ENCODE data around the gene GDF7. TPM values are rescaled to one million over a fixed set of nuclear protein-coding genes. Genes with fewer than 3 reads are reported as not detected.

The GDF7 gene
- total RNA-seq, 4 donors from 2014 or later, result under 0.01 to 0.42 (median 0.13) TPM

- Histone ChIP-seq H3K27ac (no peak overlapping the region), H3K4me1 (peaks cover 22 to 32% of the 10 kb centered on the region in 2 donors), H3K36me3 (peaks cover 8 to 12% of the 10 kb centered on the region in 2 donors), H3K27me3 (no peaks in the 10 kb centered on the region), H3K4me3 (replicated peaks in 1 of 3) (no peak overlapping the region), H3K9me3 (no peaks in the 10 kb centered on the region)
- intact Hi-C loops (cut with DNase I), result loop anchor here (10.0 kb wide), 2 partner anchors 242 to 512 kb away; no protein-coding TSS in a partner anchor
- WGBS, 2 donors, result 95 to 98% methylated on average over 10 to 11 of the region's 20 CpGs
- TF ChIP-seq CTCF (IDR thresholded peaks at IDR 0.05), result no peak
- TF ChIP-seq POLR2A (IDR thresholded peaks at IDR 0.05), result no peak
- DNase-seq, result no peak
These were observed 20.5 kb upstream of the GDF7 start for GRCh38 chr2:20646446-20646845.

DNA sequence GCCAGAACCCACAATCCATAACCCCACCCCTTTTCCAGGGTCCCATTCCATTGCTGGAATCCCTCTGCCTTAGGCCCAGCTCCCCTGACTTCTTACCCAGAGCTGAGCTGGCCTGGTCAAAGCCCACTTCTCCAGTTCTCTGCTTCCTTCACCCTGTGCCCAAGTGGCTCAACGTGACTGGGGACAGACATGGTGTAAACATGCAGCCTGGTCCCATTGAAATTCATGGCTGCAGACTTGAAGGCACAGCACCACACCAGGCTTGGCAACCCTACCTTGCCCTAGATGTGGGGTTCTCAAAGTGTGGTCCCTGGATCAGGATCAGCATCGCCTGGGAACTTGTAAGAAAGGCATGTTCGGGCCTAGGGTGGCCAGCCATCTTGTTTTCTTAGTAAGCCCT is 19.7 kb upstream of the GDF7 start:
- TF ChIP-seq POLR2A (IDR thresholded peaks at IDR 0.05), result no peak
- no peak for TF ChIP-seq CTCF (IDR thresholded peaks at IDR 0.05)
- Histone ChIP-seq H3K4me3 (replicated peaks in 1 of 3) (no peak overlapping the region), H3K36me3 (peaks cover 8 to 10% of the 10 kb centered on the region in 2 donors), H3K9me3 (no peaks in the 10 kb centered on the region), H3K27me3 (no peaks in the 10 kb centered on the region), H3K4me1 (peaks cover 25 to 35% of the 10 kb centered on the region in 2 donors), H3K27ac (no peak overlapping the region)
- no peak for DNase-seq
- intact Hi-C loops (cut with DNase I), result loop anchor here (10.0 kb wide), 2 partner anchors 242 to 512 kb away; no protein-coding TSS in a partner anchor
- 71 to 95% methylated on average over 1 to 2 of the region's 3 CpGs for WGBS, 2 donors

DNA sequence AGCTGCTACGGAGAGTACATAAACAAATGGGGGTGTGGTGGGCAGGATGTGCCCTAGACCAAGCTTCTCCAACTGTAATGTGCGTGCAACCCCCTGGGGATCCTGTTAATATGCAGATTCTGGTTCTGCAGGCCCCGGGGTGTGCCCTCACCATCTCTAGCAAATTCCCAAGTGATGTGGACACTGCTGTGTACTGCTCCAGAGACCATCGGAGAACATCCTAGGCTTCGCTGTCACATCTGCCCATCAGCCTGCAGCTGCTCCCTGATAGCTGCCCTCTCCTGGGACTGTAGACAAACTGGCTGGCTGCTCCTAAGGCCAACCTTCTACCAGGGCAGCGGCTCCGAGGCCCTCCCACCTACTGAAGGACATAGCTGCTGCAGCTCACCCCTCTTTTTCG is 19.2 kb upstream of the GDF7 start:
- WGBS, 2 donors, result 84% methylated on average over 5 to 8 of the region's 8 CpGs

DNA sequence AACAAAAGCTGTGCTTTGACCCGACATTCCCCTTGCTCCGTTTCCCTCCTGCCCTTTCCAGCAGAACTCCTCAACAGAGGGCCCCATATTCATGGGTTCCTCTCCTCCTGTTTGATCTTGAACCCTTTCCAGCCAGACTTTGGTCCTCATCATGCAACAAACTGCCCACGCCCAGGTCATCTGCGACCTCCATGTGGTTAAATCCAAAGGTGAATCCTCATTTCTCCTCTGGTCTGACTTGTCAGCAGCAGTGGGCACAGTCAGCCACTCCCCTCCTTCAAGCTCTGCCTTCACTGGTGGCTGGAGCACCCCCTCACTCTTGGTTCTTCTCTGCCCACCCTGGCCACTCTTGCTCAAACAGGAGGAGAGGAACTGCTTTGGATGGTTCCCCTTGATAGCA is 18.7 kb upstream of the GDF7 start:
- no peak overlapping the region for H3K4me3 ChIP-seq (replicated peaks in 1 of 3)
- intact Hi-C loops (cut with DNase I), result loop anchor here (10.0 kb wide), 2 partner anchors 243 to 513 kb away; no protein-coding TSS in a partner anchor
- DNase-seq, result no peak
- H3K9me3 ChIP-seq, result no peaks in the 10 kb centered on the region
- no peaks in the 10 kb centered on the region for H3K27me3 ChIP-seq
- peaks cover 7 to 10% of the 10 kb centered on the region in 2 donors for H3K36me3 ChIP-seq
- 79 to 88% methylated on average over 4 of the region's 4 CpGs for WGBS, 2 donors
- peaks cover 25 to 31% of the 10 kb centered on the region in 2 donors for H3K4me1 ChIP-seq
- H3K27ac ChIP-seq, result no peak overlapping the region
- no peak for TF ChIP-seq POLR2A (IDR thresholded peaks at IDR 0.05)
- TF ChIP-seq CTCF (IDR thresholded peaks at IDR 0.05), result no peak

More for the DNA sequence above, 19.2 kb upstream of the GDF7 start:
- no peak overlapping the region for H3K27ac ChIP-seq
- TF ChIP-seq POLR2A (IDR thresholded peaks at IDR 0.05) (no peak), CTCF (IDR thresholded peaks at IDR 0.05) (no peak)
- peaks cover 25 to 31% of the 10 kb centered on the region in 2 donors for H3K4me1 ChIP-seq
- no peak overlapping the region for H3K4me3 ChIP-seq (replicated peaks in 1 of 3)
- H3K27me3 ChIP-seq, result no peaks in the 10 kb centered on the region
- H3K36me3 ChIP-seq, result peaks cover 8 to 10% of the 10 kb centered on the region in 2 donors
- H3K9me3 ChIP-seq, result no peaks in the 10 kb centered on the region
- no peak for DNase-seq
- intact Hi-C loops (cut with DNase I), result loop anchor here (10.0 kb wide), 2 partner anchors 243 to 513 kb away; no protein-coding TSS in a partner anchor

- WGBS, 2 donors, result 93 to 96% methylated on average over 9 of the region's 9 CpGs
- Histone ChIP-seq H3K27me3 (no peaks in the 10 kb centered on the region), H3K4me3 (replicated peaks in 1 of 3) (no peak overlapping the region), H3K36me3 (peaks cover 2 to 10% of the 10 kb centered on the region in 2 donors), H3K27ac (no peak overlapping the region), H3K4me1 (peaks cover 25 to 31% of the 10 kb centered on the region in 2 donors), H3K9me3 (no peaks in the 10 kb centered on the region)
- intact Hi-C loops (cut with DNase I), result loop anchor here (10.0 kb wide), 2 partner anchors 244 to 514 kb away; no protein-coding TSS in a partner anchor
- no peak for DNase-seq
- TF ChIP-seq POLR2A (IDR thresholded peaks at IDR 0.05), result no peak
- no peak for TF ChIP-seq CTCF (IDR thresholded peaks at IDR 0.05)
These were observed 18.1 kb upstream of the GDF7 start for GRCh38 chr2:20648831-20649230.

Data from thyroid gland (tissue), 4 donors.